Fibroblast of the aortic adventitia (primary cell): ENCODE results near the gene RET. TPM values are rescaled to one million over a fixed set of nuclear protein-coding genes. Genes with fewer than 3 reads are reported as not detected.

Experiments used
- DNase-seq: peaks from one replicate; pipeline ENCODE4 v3.0.0-alpha.2; 2010; ENCODE audit warnings: low read depth
- H3K4me3 ChIP-seq: 2 replicates; pipeline ENCODE4 v1.5.1; 2011; ENCODE audit warnings: low read depth, mild to moderate bottlenecking, control low read depth, low read length, moderate library complexity
- CTCF ChIP-seq: IDR thresholded peaks from 2 replicates; pipeline ENCODE4 v1.5.1; 2011; ENCODE audit warnings: mild to moderate bottlenecking, low read length, control low read depth, inconsistent platforms; ENCODE audit not compliant: insufficient read depth
- total RNA-seq: library from RNA; depleted of rRNA; stranded (reverse); fragments of >200 nt; gene quantifications from 2 replicates; pipeline ENCODE4 v1.2.3, GENCODE V29; 2012; ENCODE audit warnings: low replicate concordance

RET gene
- 0.08 and 0.27 TPM in 2 replicates for total RNA-seq

- DNase-seq = no peak
- no peak for TF ChIP-seq CTCF
- H3K4me3 ChIP-seq = peak within 1 kb of the TSS; percentile 22
These were observed at the start of gene RET for GRCh38 chr10:43076876-43077420. RET (plus strand) TSS chr10:43077069; CDS start chr10:43077259, 190 bp downstream.

GRCh38 chr10:43027331-43027955 lies 49.4 kb upstream of the RET start:
- TF ChIP-seq CTCF = no peak
- DNase-seq = no peak
- no peak overlapping the region for H3K4me3 ChIP-seq

GRCh38 chr10:43028143-43028542 lies 48.7 kb upstream of the RET start:
- TF ChIP-seq CTCF = no peak
- H3K4me3 ChIP-seq = no peak overlapping the region
- no peak for DNase-seq

GRCh38 chr10:43029043-43029442 lies 47.8 kb upstream of the RET start:
- H3K4me3 ChIP-seq = no peak overlapping the region
- no peak for TF ChIP-seq CTCF
- no peak for DNase-seq

GRCh38 chr10:43032613-43033012 lies 44.3 kb upstream of the RET start:
- no peak for TF ChIP-seq CTCF
- DNase-seq = no peak
- no peak overlapping the region for H3K4me3 ChIP-seq

GRCh38 chr10:43035800-43036199 lies 41.1 kb upstream of the RET start:
- DNase-seq = no peak
- no peak overlapping the region for H3K4me3 ChIP-seq
- TF ChIP-seq CTCF = no peak
